ENCODE data around the gene TMEM178B. TPM values are rescaled to one million over a fixed set of nuclear protein-coding genes. Genes with fewer than 3 reads are reported as not detected.

TMEM178B gene
- total RNA-seq, 1 experiment from 2014 or later: not detected

DNA sequence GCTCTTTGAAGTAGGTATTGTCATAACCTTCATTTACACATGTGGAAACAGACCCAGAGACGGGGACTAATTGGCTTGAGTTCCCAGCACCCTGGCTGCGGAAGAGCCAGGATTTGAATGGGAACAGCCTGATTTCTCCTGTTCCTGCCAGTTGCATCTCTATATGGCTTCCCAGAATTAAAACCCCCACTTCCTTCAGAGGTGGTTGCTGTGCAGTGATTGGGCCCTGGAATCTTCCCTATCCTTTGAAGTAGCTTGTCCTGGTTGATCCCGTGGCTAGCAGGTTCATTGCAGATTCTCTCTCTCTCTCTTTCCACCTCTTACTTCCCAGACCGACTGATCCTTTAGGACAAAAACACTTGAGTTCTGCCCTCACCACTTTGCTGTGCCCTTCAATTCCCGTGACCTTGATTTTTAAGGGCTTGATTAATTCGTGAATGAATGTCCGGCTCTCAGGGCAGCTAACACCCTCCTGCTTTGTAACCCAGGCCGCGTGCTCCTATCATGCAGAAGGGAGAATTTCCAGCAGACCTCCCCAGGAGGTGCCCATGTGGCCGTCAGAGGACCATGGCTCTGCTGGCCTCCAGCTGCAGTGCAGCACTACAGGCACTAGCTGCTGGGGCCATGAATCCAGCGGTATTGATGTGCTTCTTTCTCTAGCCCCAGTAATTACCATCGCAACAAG, 356.7 kb downstream of the TMEM178B start:
- TF ChIP-seq EZH2 (IDR thresholded peaks at IDR 0.05; ENCODE audit: low read depth): no peak
- TF ChIP-seq, protein P1, sequence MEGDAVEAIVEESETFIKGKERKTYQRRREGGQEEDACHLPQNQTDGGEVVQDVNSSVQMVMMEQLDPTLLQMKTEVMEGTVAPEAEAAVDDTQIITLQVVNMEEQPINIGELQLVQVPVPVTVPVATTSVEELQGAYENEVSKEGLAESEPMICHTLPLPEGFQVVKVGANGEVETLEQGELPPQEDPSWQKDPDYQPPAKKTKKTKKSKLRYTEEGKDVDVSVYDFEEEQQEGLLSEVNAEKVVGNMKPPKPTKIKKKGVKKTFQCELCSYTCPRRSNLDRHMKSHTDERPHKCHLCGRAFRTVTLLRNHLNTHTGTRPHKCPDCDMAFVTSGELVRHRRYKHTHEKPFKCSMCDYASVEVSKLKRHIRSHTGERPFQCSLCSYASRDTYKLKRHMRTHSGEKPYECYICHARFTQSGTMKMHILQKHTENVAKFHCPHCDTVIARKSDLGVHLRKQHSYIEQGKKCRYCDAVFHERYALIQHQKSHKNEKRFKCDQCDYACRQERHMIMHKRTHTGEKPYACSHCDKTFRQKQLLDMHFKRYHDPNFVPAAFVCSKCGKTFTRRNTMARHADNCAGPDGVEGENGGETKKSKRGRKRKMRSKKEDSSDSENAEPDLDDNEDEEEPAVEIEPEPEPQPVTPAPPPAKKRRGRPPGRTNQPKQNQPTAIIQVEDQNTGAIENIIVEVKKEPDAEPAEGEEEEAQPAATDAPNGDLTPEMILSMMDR (conservative IDR thresholded peaks at IDR 0.05): no peak
- Histone ChIP-seq H3K36me3 (ENCODE audit: low read depth) (no peaks in the 10 kb centered on the region), H3K9me3 (ENCODE audit: insufficient read depth, low read depth) (peaks cover 5% of the 10 kb centered on the region; the same call in 1 of the 2 replicates), H3K4me1 (replicated peaks; ENCODE audit: insufficient read depth) (no peaks in the 10 kb centered on the region), H3K4me3 (no peak overlapping the region), H3K27me3 (ENCODE audit: insufficient read depth, low read depth) (peaks cover 58% of the 10 kb centered on the region), H3K9me2 (ENCODE audit: insufficient read depth) (no peaks in the 10 kb centered on the region; the same call in 1 of the 2 replicates), H2AFZ (no peak overlapping the region), H3K4me2 (no peak overlapping the region), H3K79me2 (ENCODE audit: low read depth) (no peaks in the 10 kb centered on the region), H3F3A (ENCODE audit: insufficient read depth, low read depth) (no peaks in the 10 kb centered on the region), H4K20me1 (ENCODE audit: insufficient read depth) (no peaks in the 10 kb centered on the region), H3K27ac (no peak overlapping the region)
- intact Hi-C loops (cut with micrococcal nuclease; ENCODE audit: unreplicated experiment): no loop called here
- POLR2A ChIA-PET (ENCODE audit: unreplicated experiment): no interaction called here
- CTCF ChIA-PET: no interaction called here
- DNase-seq: no peak
- no TSS peak for BruUV-seq (replicated peaks)

DNA sequence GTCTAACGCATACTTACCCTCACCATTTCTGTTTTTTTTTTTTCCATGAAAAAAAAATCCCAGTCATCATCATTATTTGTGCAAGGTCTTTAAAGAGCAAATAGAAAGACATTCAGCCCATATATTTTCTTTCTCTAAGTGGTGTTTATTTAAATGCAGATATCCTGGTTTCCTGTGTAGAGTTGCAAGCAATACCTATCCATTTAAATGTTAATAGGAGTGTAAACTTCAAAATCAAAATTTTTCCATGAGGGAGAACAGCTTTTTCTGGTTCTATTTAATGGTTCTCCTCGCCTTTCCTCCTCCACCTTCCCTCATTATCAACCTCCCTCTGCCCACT, 357.2 kb downstream of the TMEM178B start:
- no peaks in the 10 kb centered on the region; the same call in 1 of the 2 replicates for H3K9me2 ChIP-seq (ENCODE audit: insufficient read depth)
- H3K4me3 ChIP-seq: no peak overlapping the region
- BruUV-seq (replicated peaks): no TSS peak
- ChIA-PET POLR2A (ENCODE audit: unreplicated experiment) (no interaction called here), CTCF (no interaction called here)
- DNase-seq: no peak
- H3K9me3 ChIP-seq (ENCODE audit: insufficient read depth, low read depth): peaks cover 5% of the 10 kb centered on the region; the same call in 1 of the 2 replicates
- H2AFZ ChIP-seq: no peak overlapping the region
- H3K79me2 ChIP-seq (ENCODE audit: low read depth): no peaks in the 10 kb centered on the region
- no peak overlapping the region for H3K4me2 ChIP-seq
- no peak overlapping the region for H3K27ac ChIP-seq
- no peaks in the 10 kb centered on the region for H3K4me1 ChIP-seq (replicated peaks; ENCODE audit: insufficient read depth)
- no peaks in the 10 kb centered on the region for H3K36me3 ChIP-seq (ENCODE audit: low read depth)
- no peaks in the 10 kb centered on the region for H4K20me1 ChIP-seq (ENCODE audit: insufficient read depth)
- H3F3A ChIP-seq (ENCODE audit: insufficient read depth, low read depth): no peaks in the 10 kb centered on the region
- intact Hi-C loops (cut with micrococcal nuclease; ENCODE audit: unreplicated experiment): no loop called here
- TF ChIP-seq, protein P1 (conservative IDR thresholded peaks at IDR 0.05): no peak
- no peak for TF ChIP-seq EZH2 (IDR thresholded peaks at IDR 0.05; ENCODE audit: low read depth)
- peaks cover 63% of the 10 kb centered on the region for H3K27me3 ChIP-seq (ENCODE audit: insufficient read depth, low read depth)

DNA sequence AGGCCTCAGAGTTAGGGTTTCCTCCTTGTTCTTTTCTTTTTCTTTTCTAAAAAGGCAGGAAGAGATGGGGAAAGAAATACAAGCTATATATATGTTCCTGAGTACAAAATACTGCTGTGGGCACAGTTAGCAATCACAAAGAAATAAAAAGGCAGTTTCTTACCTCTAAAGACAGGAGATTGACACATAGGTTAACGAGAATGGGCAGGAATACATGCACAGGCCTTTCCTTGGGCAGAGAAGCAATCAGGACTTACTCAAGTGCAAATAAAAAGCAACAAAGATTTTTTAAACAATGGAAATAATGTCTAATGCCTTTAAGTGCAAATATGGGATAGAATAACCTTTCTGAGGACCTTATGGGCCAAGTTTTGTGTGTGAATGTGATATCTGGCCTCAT, 357.8 kb downstream of the TMEM178B start:
- BruUV-seq (replicated peaks): no TSS peak

More for the DNA sequence above, 357.8 kb downstream of the TMEM178B start:
- Histone ChIP-seq H3K4me3 (no peak overlapping the region), H3K36me3 (ENCODE audit: low read depth) (no peaks in the 10 kb centered on the region), H3K9me3 (ENCODE audit: insufficient read depth, low read depth) (peaks cover 5% of the 10 kb centered on the region; the same call in 1 of the 2 replicates), H3K79me2 (ENCODE audit: low read depth) (no peaks in the 10 kb centered on the region), H4K20me1 (ENCODE audit: insufficient read depth) (no peaks in the 10 kb centered on the region), H3K27ac (no peak overlapping the region), H2AFZ (no peak overlapping the region), H3K4me2 (no peak overlapping the region), H3K27me3 (ENCODE audit: insufficient read depth, low read depth) (peaks cover 67% of the 10 kb centered on the region), H3K9me2 (ENCODE audit: insufficient read depth) (no peaks in the 10 kb centered on the region; the same call in 1 of the 2 replicates), H3F3A (ENCODE audit: insufficient read depth, low read depth) (no peaks in the 10 kb centered on the region), H3K4me1 (replicated peaks; ENCODE audit: insufficient read depth) (no peaks in the 10 kb centered on the region)
- POLR2A ChIA-PET (ENCODE audit: unreplicated experiment): no interaction called here
- no peak for TF ChIP-seq EZH2 (IDR thresholded peaks at IDR 0.05; ENCODE audit: low read depth)
- TF ChIP-seq, protein P1 (conservative IDR thresholded peaks at IDR 0.05): no peak
- CTCF ChIA-PET: no interaction called here
- DNase-seq: no peak
- intact Hi-C loops (cut with micrococcal nuclease; ENCODE audit: unreplicated experiment): no loop called here

All from PC-9 (cell line).